ENCODE data around the gene ZNF771. TPM values are rescaled to one million over a fixed set of nuclear protein-coding genes. Genes with fewer than 3 reads are reported as not detected.

The ZNF771 gene
- total RNA-seq (2014; rRNA removed; shearing (Covaris generic)), result 3.7 and 7.2 TPM in 2 replicates
- polyA plus RNA-seq (2015; cell fraction: cytosol; rRNA removed), result 8.3 and 10.1 TPM in 2 replicates
- polyA plus RNA-seq (2015; cell fraction: nucleus; rRNA removed), result 2.2 and 3.8 TPM in 2 replicates

- in situ Hi-C loops (cut with HindIII; ENCODE audit: low pct_unique_long_range_greater_than_20kb, low sequenced_read_pairs), result no loop called here
- peak; percentile 81 for DNase-seq (ENCODE audit: low read depth, low spot score)
Measured at GRCh38 chr16:30407102-30407803, at the start of gene ZNF771. Gene ZNF771 (plus strand): TSS chr16:30407606. CDS start chr16:30408054, 448 bp downstream.

GRCh38 chr16:30357715-30358576 lies 49.5 kb upstream of the ZNF771 start:
- in situ Hi-C loops (cut with HindIII; ENCODE audit: low pct_unique_long_range_greater_than_20kb, low sequenced_read_pairs), result no loop called here
- no peak for DNase-seq (ENCODE audit: low read depth, low spot score)

- no peak for DNase-seq (ENCODE audit: low read depth, low spot score)
Measured at GRCh38 chr16:30358577-30358936, 48.8 kb upstream of the ZNF771 start.

GRCh38 chr16:30358990-30359870 lies 48.2 kb upstream of the ZNF771 start:
- in situ Hi-C loops (cut with HindIII; ENCODE audit: low pct_unique_long_range_greater_than_20kb, low sequenced_read_pairs), result no loop called here

More at GRCh38 chr16:30358577-30358936, 48.8 kb upstream of the ZNF771 start:
- in situ Hi-C loops (cut with HindIII; ENCODE audit: low pct_unique_long_range_greater_than_20kb, low sequenced_read_pairs), result no loop called here

GRCh38 chr16:30359871-30360170 lies 47.6 kb upstream of the ZNF771 start:
- no peak for DNase-seq (ENCODE audit: low read depth, low spot score)
- in situ Hi-C loops (cut with HindIII; ENCODE audit: low pct_unique_long_range_greater_than_20kb, low sequenced_read_pairs), result no loop called here

More at GRCh38 chr16:30358990-30359870, 48.2 kb upstream of the ZNF771 start:
- DNase-seq (ENCODE audit: low read depth, low spot score), result no peak

- in situ Hi-C loops (cut with HindIII; ENCODE audit: low pct_unique_long_range_greater_than_20kb, low sequenced_read_pairs), result no loop called here
Measured at GRCh38 chr16:30361180-30361579, 46.2 kb upstream of the ZNF771 start.

GRCh38 chr16:30365200-30365599 lies 42.2 kb upstream of the ZNF771 start:
- in situ Hi-C loops (cut with HindIII; ENCODE audit: low pct_unique_long_range_greater_than_20kb, low sequenced_read_pairs), result no loop called here
- no peak for DNase-seq (ENCODE audit: low read depth, low spot score)

More at GRCh38 chr16:30361180-30361579, 46.2 kb upstream of the ZNF771 start:
- no peak for DNase-seq (ENCODE audit: low read depth, low spot score)

- in situ Hi-C loops (cut with HindIII; ENCODE audit: low pct_unique_long_range_greater_than_20kb, low sequenced_read_pairs), result no loop called here
Measured at GRCh38 chr16:30366511-30366910, 40.9 kb upstream of the ZNF771 start.

GRCh38 chr16:30367349-30368009 lies 39.9 kb upstream of the ZNF771 start:
- in situ Hi-C loops (cut with HindIII; ENCODE audit: low pct_unique_long_range_greater_than_20kb, low sequenced_read_pairs), result no loop called here
- no peak for DNase-seq (ENCODE audit: low read depth, low spot score)

More at GRCh38 chr16:30366511-30366910, 40.9 kb upstream of the ZNF771 start:
- no peak for DNase-seq (ENCODE audit: low read depth, low spot score)

GRCh38 chr16:30368122-30368791 lies 39.1 kb upstream of the ZNF771 start:
- in situ Hi-C loops (cut with HindIII; ENCODE audit: low pct_unique_long_range_greater_than_20kb, low sequenced_read_pairs), result no loop called here
- no peak for DNase-seq (ENCODE audit: low read depth, low spot score)

GRCh38 chr16:30368792-30369090 lies 38.7 kb upstream of the ZNF771 start:
- no peak for DNase-seq (ENCODE audit: low read depth, low spot score)
- in situ Hi-C loops (cut with HindIII; ENCODE audit: low pct_unique_long_range_greater_than_20kb, low sequenced_read_pairs), result no loop called here

- DNase-seq (ENCODE audit: low read depth, low spot score), result no peak
- in situ Hi-C loops (cut with HindIII; ENCODE audit: low pct_unique_long_range_greater_than_20kb, low sequenced_read_pairs), result no loop called here
Measured at GRCh38 chr16:30369091-30369937, 38.1 kb upstream of the ZNF771 start.

- in situ Hi-C loops (cut with HindIII; ENCODE audit: low pct_unique_long_range_greater_than_20kb, low sequenced_read_pairs), result no loop called here
- DNase-seq (ENCODE audit: low read depth, low spot score), result no peak
Measured at GRCh38 chr16:30369938-30370455, 37.4 kb upstream of the ZNF771 start.

GRCh38 chr16:30370456-30371247 lies 36.8 kb upstream of the ZNF771 start, which contains the start of gene TBC1D10B:
Gene TBC1D10B (minus strand): TSS chr16:30370494. CDS start chr16:30370183, 311 bp downstream.
- in situ Hi-C loops (cut with HindIII; ENCODE audit: low pct_unique_long_range_greater_than_20kb, low sequenced_read_pairs), result no loop called here
- peak; percentile 99 for DNase-seq (ENCODE audit: low read depth, low spot score)

- in situ Hi-C loops (cut with HindIII; ENCODE audit: low pct_unique_long_range_greater_than_20kb, low sequenced_read_pairs), result no loop called here
- DNase-seq (ENCODE audit: low read depth, low spot score), result no peak
Measured at GRCh38 chr16:30371248-30371816, 36.1 kb upstream of the ZNF771 start.

Data from SK-MEL-5 (cell line).